Keratinocyte (primary cell): ENCODE measurements around the gene INPP5A.

ENCODE experiments used
- CTCF ChIP-seq, 3 experiments: IDR thresholded peaks in 1 of 3; conservative IDR thresholded peaks in 1 of 3; optimal IDR thresholded peaks in 1 of 3; 2 replicates in 2 of 3; 3 replicates in 1 of 3; pipeline versions ENCODE3 to v1.5.1; 2011; ENCODE audit warnings: low read length in 3 of 3, mild to moderate bottlenecking in 3 of 3, moderate library complexity in 2 of 3, control low read depth in 1 of 3, inconsistent platforms in 1 of 3; ENCODE audit not compliant: insufficient read depth in 2 of 3; ENCODE audit errors: extremely low read depth in 1 of 3
- EZH2 ChIP-seq: IDR thresholded peaks from one replicate; pipeline ENCODE4 v1.6.1; 2012; ENCODE audit warnings: inconsistent platforms, mild to moderate bottlenecking, low read length, moderate library complexity

GRCh38 chr10:132777441-132777840 is 239.9 kb downstream of the INPP5A start:
- TF ChIP-seq CTCF (optimal IDR thresholded peaks at IDR 0.05 in 1 of 3, IDR thresholded peaks at IDR 0.05 in 1 of 3, conservative IDR thresholded peaks at IDR 0.05 in 1 of 3; ENCODE audit: extremely low read depth in 1 of 3, insufficient read depth in 2 of 3, low read length in 3 of 3) (no peak), EZH2 (no peak)
